Measurements from ENCODE around the gene CD164. TPM values are rescaled to one million over a fixed set of nuclear protein-coding genes. Genes with fewer than 3 reads are reported as not detected.
"Not testable (repeated sequence)": the region's sequence is repeated elsewhere in the genome, so short reads cannot be mapped to it uniquely, and the experiment has no call there.

Gene CD164
- total and polyA plus RNA-seq, 2 of the 13 experiments (the other 11 are each of a cell fraction or from before 2014, with no cell fraction given): 222 to 293 TPM

GRCh38 chr6:109370336-109370735 is 11.9 kb downstream of the CD164 start (continued):
- TF ChIP-seq ZNF513 (CRISPR knock-in tag; conservative IDR thresholded peaks at IDR 0.05): no peak

- intact Hi-C loops (cut with micrococcal nuclease; ENCODE audit: unreplicated experiment) (no loop called here), in situ Hi-C loops (cut with HindIII; ENCODE audit: extremely low pct_ligation_motif_present, low pct_unique_long_range_greater_than_20kb) (no loop called here)
- WGBS (ENCODE audit: low lambda C conversion rate): 97% methylated on average over 4 of the region's 4 CpGs
- ATAC-seq (no peak), DNase-seq (ENCODE audit: low spot score) (no peak), FAIRE-seq (no peak)
- H3K27me3 ChIP-seq (ENCODE audit: control insufficient read depth in 1 of 2, insufficient read depth in 2 of 2, low read length in 2 of 2): no peaks in the 10 kb centered on the region
- H3K79me2 ChIP-seq (ENCODE audit: insufficient read depth, low read length): peaks cover 3% of the 10 kb centered on the region
- H3K4me2 ChIP-seq (ENCODE audit: low read depth, low read length): no peak overlapping the region
- no peak overlapping the region for H3K4me3 ChIP-seq (replicated peaks in 1 of 3; ENCODE audit: insufficient read depth in 1 of 3, low read depth in 2 of 3, low read length in 3 of 3)
- ChIA-PET CTCF (ENCODE audit: low intra/inter-chr PET ratio, low total read pairs) (no interaction called here), POLR2A (interaction anchor here (1.4 to 2.0 kb wide), 2 partner anchors 12 to 14 kb away, joined by 5 to 9 read pairs; partner anchors contain the start of gene CD164)
- H2AFZ ChIP-seq (ENCODE audit: low read length): no peak overlapping the region
- peaks cover 4% of the 10 kb centered on the region; the same call in 1 of the 2 replicates for H4K20me1 ChIP-seq (ENCODE audit: insufficient read depth, low read length)
- H3K36me3 ChIP-seq (replicated peaks in 1 of 2; ENCODE audit: control insufficient read depth in 1 of 2, insufficient read depth in 2 of 2, low read length in 2 of 2): peaks cover 13 to 79% of the 10 kb centered on the region in 2 experiments
- no peak overlapping the region for H3K9ac ChIP-seq (ENCODE audit: insufficient read depth, low read depth, low read length)
- no peaks in the 10 kb centered on the region for H3K4me1 ChIP-seq (ENCODE audit: insufficient read depth, low read length)
- no TSS peak for BruUV-seq (replicated peaks)
- no peak overlapping the region for H3K27ac ChIP-seq (ENCODE audit: extremely low read length, insufficient read depth, low read length)
- no peaks in the 10 kb centered on the region for H3K9me3 ChIP-seq (ENCODE audit: low read length)
- TF ChIP-seq PAXIP1 (CRISPR knock-in tag; conservative IDR thresholded peaks at IDR 0.05) (no peak), MAFF (IDR thresholded peaks at IDR 0.05; ENCODE audit: low read depth, low read length) (peak; percentile 79), MAFK (conservative IDR thresholded peaks at IDR 0.05 in 1 of 2, IDR thresholded peaks at IDR 0.05 in 1 of 2; ENCODE audit: low read length in 2 of 2) (peak; percentile 66 to 70)
These were observed 12.5 kb downstream of the CD164 start for GRCh38 chr6:109369728-109370127.

- H3K4me2 ChIP-seq (ENCODE audit: low read depth, low read length); ATAC-seq; POLR2A ChIA-PET; H3K9ac ChIP-seq (ENCODE audit: insufficient read depth, low read depth, low read length); H3K79me2 ChIP-seq (ENCODE audit: insufficient read depth, low read length); H3K4me3 ChIP-seq (replicated peaks in 1 of 3; ENCODE audit: insufficient read depth in 1 of 3, low read depth in 2 of 3, low read length in 3 of 3); CTCF ChIA-PET (ENCODE audit: low intra/inter-chr PET ratio, low total read pairs); in situ Hi-C loops (cut with HindIII; ENCODE audit: extremely low pct_ligation_motif_present, low pct_unique_long_range_greater_than_20kb); H3K27me3 ChIP-seq (ENCODE audit: control insufficient read depth in 1 of 2, insufficient read depth in 2 of 2, low read length in 2 of 2); H4K20me1 ChIP-seq (ENCODE audit: insufficient read depth, low read length); H2AFZ ChIP-seq (ENCODE audit: low read length); H3K9me3 ChIP-seq (ENCODE audit: low read length); BruUV-seq (replicated peaks); H3K4me1 ChIP-seq (ENCODE audit: insufficient read depth, low read length); FAIRE-seq; H3K27ac ChIP-seq (ENCODE audit: extremely low read length, insufficient read depth, low read length); DNase-seq (ENCODE audit: low spot score): not testable (repeated sequence)
- intact Hi-C loops (cut with micrococcal nuclease; ENCODE audit: unreplicated experiment): loop anchor here (5.0 kb wide), 1 partner anchor 67 kb away; no protein-coding TSS in a partner anchor
- peaks cover 3 to 56% of the 10 kb centered on the region in 2 experiments for H3K36me3 ChIP-seq (replicated peaks in 1 of 2; ENCODE audit: control insufficient read depth in 1 of 2, insufficient read depth in 2 of 2, low read length in 2 of 2)
- WGBS (ENCODE audit: low lambda C conversion rate): 97% methylated on average over 5 of the region's 5 CpGs
These were observed 17.7 kb downstream of the CD164 start for GRCh38 chr6:109364382-109365078.

All from HepG2 (cell line).